HL-60/S4 treated with phorbol 12-myristate 13-acetate at 8.2 ng/mL for 4 days and 3 days (cell line): ENCODE results near the gene DHH.

ENCODE experiments used
- in situ Hi-C: fragments of 300-500 bp; cut with MboI; formaldehyde crosslinking; loops from 2 replicates; pipeline ENCODE4 v1.15.0; 2022; ENCODE audit warnings: low sequenced_read_pairs

Gene DHH

DNA sequence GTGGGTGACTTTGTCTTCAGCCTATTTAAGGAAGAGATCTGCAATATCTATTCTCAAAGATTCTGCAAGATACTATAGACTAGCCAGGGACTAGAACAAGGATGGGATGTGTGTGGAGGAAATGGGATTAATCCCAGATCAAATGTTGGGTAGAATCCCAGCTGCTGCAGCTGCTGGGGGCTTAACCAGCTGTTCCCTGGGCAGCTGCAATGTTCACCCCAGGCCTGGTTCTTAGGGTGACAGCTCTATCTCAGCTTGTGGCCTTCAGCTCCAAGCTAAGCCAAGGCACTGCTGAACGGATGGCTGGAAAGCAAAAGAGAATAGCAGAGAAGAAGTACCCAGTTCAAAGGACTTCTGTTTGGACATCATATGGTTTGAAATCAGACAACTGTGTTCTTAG, 14.8 kb downstream of the DHH start:
- in situ Hi-C loops, result no loop called here

DNA sequence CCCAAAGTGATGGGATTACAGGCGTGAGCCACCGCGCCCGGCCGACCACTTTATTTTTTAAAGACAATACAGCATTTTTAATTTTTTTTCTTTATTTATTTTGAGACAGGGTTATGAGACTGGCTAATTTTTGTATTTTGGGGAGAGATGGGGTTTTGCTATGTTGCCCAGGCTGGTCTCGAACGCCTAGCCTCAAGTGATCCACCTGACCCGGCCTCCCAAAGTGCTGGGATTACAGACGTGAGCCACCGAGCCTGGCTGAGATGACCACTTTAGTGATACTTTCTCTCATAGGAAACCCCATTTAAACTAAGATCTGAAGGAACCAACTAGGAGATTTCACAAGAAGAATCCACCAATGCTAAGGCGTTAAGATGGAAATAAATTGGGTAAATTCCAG, 23.6 kb downstream of the DHH start:
- in situ Hi-C loops, result loop anchor here (25.0 kb wide), 1 partner anchor 166 kb away; no protein-coding TSS in a partner anchor

DNA sequence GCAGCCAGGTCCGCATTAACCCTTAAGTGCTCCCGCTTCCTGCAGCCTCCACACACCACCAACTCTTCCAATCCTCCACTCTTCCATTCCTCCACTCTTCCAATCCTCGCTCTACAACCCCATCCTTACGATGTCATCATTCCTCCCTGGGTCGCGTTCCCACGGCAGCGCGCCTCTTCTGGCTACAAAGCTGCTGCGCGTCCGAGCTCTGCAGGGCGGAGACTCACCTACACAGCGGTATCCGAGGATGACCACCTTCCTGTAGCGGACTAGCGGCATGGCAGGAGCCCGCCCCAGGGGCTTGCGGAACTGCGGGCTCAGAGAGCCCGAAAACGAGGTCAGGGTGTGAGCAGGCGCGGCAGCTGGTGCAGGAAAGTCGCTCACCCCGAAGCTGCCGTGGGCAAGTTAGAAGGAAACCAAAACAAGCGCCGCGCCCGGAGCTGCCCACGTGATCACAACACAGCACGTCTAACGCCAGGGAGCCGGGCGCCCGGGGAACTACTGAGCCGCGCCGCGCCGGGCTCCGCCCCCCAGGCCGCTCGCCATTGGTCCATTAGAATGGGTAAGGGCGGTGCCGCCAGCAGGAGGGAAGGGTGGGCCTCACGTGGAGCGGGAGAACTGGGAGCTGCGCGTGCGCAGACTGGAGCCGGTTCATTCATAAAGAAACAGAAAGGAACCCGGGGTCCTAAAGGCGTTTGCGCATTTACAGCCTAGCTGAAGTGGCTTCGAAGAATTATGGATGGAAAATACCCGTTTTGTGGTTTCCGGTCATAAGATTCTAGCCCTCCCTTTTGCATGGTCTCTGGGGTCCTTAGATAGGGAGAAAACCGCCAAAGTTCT, 24.9 kb downstream of the DHH start, which contains the start of gene RHEBL1:
TSS of gene RHEBL1 (minus strand) at position 473 of the 840 bp plus-strand sequence. CDS start at position 279, 194 bp downstream.
- in situ Hi-C loops, result loop anchor here (25.0 kb wide), 1 partner anchor 168 kb away; no protein-coding TSS in a partner anchor

DNA sequence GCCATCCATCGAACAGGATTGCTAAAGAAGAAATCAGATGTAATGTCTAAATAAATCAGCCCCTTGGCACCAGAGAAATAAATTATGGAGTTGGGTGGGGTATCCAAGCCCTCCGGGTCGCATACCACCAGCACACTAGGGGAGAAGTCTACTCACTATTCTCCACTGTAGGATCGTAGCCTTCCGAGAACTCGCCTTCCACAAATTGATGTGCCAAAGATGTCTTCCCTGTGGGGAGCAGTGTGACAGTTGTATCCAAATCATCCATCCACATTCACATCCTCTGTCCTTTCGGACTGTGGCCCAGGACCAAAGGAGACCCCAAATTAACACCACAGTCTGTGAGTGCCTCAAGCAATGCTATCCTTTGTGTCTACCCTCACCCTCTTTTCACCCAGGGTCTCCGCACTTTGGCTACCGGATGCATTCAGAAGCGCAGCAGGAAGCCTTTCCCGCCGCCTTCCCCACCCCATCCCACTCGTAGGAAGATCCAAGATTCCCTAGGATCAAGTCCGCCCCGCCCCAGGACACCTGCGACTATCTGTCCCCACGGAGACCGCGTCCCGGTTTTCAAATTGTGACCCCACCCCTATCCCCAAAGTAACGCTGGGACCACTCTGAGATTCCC, 25.6 kb downstream of the DHH start:
- in situ Hi-C loops, result loop anchor here (25.0 kb wide), 1 partner anchor 168 kb away; no protein-coding TSS in a partner anchor

DNA sequence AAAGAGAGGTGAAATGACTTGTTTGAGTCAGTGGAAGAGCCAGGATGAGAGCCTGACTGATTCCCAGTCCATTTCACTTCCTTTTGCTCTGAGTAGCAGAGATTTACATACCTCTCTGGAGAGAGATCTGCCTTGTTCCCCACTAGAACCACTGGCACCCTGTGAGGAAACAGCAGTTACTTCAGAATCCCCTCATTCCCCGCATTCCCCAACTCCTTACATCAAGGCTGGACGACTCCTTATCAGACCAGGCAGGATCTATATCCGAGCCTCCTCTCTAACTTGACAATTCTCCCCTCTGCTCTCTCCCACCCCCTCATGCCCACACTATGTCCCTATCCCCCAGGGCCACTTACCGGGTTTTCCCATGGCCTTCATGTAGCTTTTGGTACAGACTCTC, 28.5 kb downstream of the DHH start:
- in situ Hi-C loops, result loop anchor here (25.0 kb wide), 1 partner anchor 171 kb away; no protein-coding TSS in a partner anchor

DNA sequence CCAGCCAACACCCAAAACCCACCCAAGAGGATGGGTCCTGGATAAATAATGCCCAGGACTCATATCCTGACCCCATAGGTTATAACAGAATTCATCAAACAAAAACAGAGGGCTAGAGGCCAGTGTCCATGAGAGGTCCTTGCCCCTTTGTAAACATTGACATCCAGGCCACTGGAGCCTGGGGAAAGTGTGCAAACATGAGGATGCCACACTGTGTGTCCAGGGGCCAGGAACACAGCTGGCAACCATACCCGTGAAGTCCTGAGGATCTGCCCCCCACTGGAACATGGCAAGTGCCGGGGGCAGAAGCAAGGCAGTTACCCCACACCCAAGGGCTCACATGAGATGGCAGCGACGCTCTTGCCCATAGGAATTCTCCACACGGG, 29.8 kb downstream of the DHH start:
- in situ Hi-C loops, result loop anchor here (25.0 kb wide), 1 partner anchor 173 kb away; no protein-coding TSS in a partner anchor

DNA sequence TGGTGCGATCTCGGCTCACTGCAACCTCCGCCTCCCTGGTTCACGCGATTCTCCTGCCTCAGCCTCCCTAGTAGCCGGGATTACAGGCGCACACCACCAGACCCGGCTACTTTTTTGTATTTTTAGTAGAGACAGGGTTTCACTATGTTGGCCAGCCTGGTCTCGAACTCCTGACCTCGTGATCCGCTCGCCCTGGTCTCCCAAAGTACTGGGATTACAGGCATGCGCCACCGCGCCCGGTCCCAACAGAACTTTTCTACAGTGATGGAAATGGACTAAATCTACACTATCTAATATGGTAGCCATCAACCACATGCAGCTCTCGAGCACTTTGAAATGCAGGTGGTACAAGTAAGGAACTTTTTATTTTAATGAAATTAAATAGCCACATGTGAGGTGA, 32.7 kb downstream of the DHH start:
- in situ Hi-C loops, result loop anchor here (25.0 kb wide), 1 partner anchor 175 kb away; no protein-coding TSS in a partner anchor

DNA sequence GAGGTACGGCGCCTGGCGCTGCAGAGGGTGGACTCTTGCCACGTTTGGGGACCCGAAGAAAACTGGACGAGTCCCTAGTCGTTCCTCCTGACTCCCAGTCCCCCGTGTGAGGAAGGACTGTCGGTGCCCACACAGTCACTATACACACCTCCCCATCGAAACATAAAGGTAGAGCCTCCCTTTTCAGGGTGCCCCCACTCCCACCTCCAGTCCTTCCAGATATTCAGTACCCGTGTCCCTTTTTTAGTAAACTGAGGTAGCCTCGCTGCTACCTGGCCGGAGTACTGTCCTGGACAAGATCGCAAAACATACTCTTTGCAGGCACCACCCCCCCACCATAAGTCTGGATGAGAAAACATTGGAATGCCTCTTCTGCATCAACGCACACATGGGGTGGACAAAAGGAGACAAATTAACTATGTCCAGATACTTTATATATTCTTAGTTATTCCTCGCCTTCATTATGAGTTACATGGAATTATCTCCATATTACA, 33.4 kb downstream of the DHH start:
- in situ Hi-C loops, result loop anchor here (25.0 kb wide), 1 partner anchor 176 kb away; no protein-coding TSS in a partner anchor

DNA sequence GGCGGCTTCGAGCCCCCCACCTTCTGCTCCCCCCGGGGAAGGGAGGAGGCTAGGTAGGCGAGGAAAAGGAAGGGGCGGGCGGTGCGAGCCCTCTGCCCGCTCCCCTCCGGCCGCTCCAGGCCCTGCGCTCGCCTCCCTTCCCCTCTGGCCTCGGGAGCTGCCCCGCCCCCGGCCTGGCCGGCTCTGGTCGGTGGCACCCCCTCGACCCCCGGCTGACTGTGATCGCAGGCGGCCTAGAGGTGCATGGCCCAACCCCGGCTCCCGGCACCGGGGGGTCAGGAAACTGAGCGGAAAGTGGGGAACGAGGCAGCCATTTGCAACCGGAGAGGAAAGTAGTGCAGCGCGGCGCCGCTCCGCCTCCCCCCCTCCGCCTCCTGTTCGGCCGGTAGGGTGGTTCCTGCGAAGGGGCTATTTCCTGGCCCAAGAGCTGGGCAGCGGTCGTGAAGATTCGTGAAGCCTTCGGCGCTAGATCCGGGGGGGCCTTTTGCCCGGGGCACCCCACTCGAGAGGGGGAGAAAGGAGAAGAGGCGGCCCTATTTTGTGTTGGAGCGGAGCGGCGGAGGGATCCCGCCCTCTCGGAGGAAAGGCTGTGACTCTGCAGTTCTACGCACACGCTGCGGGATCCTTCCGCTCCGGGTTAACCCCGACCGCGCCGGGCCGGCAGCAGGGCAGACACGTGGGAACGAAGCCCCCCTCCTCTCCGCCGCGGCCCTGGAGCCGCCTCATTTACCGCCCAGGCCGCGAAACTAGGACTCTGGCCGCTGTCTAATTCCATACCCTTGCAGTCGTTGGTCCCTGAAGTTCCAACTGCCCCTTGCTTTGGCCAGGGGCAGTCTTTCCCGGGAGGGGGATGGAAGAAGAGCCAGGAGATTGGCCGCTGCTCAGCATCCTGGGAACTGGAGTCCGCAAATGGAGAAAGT, 34.1 kb downstream of the DHH start, which contains the start of gene KMT2D:
TSS of gene KMT2D (minus strand) at position 558 of the 920 bp plus-strand sequence. CDS start 5,470 bp downstream, outside the sequence.
- in situ Hi-C loops, result loop anchor here (25.0 kb wide), 1 partner anchor 177 kb away; no protein-coding TSS in a partner anchor

DNA sequence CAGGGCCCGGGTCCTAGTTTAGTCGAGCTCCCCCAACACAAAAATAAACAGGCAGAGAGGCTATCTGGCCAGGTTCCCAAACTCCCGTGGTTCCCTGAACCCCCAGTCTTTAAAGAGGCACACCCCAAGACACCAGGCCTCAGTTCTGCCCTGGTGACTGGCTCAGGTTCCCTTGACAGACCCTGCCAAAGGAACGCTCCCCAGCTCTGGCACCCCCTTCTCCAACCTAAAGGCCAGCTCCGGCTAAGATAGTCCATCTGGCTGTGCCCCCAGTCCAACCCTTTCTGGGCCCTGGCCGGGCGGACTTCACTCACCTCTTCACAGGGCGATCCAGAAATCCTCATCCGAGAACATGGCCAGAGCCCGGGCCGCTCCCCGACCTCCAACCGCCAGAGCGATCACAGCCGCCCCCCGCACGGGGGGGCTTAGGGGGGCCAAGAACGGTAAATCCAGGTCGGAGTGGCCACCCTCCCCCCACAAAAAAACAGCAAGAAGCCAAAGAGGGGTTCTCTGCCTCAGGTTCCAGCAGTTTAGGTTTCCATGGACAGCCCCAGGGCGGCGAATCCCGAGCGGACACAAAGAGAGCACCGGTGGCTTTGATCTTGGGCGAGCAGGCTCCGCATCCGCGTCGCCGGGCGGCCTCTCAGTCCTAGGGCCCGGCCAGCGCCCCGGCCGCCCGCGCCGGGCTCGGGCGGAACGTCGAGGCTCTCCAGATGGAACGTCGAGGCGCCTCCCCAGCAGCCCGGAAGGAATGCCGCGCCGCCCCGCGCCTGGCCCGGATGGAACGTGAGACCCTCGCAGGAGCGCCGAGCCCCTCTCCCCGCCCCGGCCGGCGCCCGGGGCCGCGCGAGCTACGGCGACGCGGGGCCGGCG, 35.1 kb downstream of the DHH start:
- in situ Hi-C loops, result loop anchor here (25.0 kb wide), 1 partner anchor 178 kb away; no protein-coding TSS in a partner anchor

DNA sequence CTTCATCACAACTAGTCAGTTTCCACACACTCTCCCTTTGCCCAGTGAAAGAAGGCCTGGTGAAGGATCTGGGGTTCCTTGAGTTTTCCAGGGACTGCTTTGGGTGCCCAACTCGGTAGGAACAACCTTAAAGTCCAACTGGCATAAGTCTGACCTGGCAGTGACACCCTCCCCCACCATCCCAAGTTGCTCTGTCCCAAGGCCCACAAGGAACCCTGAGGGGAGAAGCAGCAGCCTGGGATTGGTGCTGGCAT, 35.6 kb downstream of the DHH start:
- in situ Hi-C loops, result loop anchor here (25.0 kb wide), 1 partner anchor 178 kb away; no protein-coding TSS in a partner anchor

DNA sequence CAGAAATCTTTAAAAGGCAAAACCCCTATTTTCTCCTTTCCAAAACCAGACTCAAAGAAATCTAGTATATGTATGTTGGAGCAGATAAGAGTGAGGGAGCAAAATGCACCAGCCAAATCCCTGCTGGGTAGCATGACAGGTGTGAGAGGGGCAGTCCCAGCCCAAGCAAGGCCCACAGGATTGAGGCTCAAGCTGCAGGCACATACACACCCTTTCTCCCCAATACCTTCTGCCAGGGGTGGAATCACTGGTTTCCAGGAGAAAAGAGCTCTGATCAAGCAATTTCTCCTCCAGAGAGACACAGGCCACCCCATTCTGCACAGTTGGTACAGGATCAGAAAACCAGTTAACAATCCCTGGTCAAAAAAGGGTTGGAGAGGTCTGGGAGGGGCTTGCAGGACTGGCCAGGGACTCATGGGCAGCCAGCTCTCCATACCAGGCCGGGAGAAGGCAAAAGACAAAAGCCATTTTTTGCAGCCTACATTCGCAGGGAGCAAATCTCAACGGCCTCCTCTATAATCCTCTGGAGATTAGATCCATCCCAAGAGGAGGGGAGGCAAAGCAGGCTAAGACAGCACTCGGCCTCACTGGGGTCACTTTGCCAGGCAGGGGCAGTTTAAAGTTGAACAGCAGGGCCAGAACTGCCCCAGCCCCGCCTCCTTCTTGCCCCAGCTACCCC, 36.1 kb downstream of the DHH start:
- in situ Hi-C loops, result loop anchor here (25.0 kb wide), 1 partner anchor 179 kb away; no protein-coding TSS in a partner anchor

DNA sequence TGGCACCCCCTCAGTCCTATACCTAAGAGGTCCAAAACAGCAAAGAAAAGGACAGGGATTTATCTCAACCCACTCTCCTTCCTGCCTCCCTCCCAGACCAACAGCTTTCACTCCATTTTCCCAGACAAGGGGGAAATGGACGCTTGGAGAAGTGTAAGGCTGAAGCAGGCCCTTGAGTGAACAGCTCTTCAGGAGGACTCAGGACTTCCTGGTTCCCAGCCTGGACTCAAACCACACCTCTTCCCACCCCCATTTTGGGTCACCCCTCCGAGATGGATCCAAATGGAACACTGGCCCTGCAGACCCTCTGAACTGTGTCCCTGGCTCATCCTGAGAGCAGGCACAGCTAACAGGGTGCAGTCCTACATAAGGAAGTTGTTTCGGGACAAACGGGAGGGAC, 36.7 kb downstream of the DHH start:
- in situ Hi-C loops, result loop anchor here (25.0 kb wide), 1 partner anchor 179 kb away; no protein-coding TSS in a partner anchor

DNA sequence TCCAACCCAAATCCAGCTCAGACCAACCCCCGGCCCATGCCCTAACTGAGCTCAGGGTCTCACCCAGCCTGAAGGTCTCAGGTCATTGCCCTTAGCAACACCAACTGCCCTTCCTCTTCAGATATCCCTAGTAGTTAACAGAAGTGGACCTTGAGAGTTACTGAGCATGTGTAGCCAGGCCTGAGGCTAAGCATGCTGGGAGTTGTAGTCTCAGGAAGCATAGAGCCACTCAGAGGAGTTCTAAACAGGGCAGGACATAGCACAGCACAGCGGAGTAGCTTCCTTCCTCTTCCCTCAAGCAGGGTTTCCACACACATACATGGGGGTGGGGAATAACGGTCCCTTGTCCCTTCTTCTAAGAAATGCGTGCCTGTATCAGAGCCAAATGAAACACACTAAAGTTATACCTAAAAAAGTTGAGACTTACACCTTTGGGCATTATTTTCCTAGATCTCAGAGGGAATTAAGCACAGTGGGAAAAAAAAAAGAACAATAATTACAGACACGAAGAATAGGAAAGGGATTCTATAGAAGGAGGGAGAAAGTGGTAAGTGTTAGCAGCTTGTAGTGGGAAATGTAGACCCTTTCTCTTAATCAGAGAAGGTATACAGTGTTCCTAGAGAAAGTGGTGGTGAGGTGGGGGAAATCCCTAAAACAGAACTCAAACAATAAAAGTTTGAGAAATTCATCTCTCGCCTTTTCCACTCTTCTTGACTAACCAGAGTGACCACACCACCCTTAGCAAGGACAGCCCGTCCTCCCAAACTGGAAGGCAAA, 38.4 kb downstream of the DHH start:
- in situ Hi-C loops, result loop anchor here (25.0 kb wide), 1 partner anchor 181 kb away; no protein-coding TSS in a partner anchor

DNA sequence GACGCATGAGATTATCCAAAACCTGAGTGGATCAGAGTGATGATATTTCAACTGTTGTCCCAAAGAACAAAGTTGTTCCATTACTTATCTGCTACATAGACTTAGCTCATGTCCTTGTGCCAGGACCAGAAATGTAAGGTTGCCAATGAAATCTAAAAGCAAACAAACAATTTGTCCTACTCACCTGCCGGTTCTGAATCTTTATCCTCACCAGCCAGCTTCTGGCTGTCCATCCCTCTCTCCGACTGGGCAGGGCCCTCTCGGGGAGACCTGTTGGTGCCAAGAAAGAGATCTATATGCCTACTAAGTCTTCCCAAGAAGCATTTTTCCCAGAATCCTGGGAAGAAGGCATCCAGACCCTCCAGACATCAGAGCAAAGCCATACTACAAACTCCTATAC, 39.5 kb downstream of the DHH start:
- in situ Hi-C loops, result loop anchor here (25.0 kb wide), 1 partner anchor 182 kb away; no protein-coding TSS in a partner anchor

DNA sequence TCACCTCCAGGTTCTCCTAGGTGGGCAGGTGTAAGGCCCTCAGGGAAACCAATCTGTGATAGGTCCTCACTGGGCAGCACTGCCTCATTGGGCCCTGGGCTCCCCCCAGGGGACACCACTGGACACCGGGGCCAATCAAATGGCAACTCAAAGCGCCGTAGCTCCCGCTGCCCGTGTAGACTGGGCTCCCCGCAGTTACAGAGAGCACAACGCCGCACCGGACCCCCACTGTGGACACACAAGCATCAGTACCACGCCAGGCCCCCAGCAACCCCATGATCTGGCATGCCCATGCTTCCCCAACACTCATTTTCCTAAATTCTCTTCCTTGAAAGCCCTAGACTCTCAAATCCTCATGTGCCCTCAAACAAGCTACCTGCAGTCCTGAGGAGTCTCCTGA, 40.1 kb downstream of the DHH start:
- in situ Hi-C loops, result loop anchor here (25.0 kb wide), 1 partner anchor 183 kb away; no protein-coding TSS in a partner anchor

DNA sequence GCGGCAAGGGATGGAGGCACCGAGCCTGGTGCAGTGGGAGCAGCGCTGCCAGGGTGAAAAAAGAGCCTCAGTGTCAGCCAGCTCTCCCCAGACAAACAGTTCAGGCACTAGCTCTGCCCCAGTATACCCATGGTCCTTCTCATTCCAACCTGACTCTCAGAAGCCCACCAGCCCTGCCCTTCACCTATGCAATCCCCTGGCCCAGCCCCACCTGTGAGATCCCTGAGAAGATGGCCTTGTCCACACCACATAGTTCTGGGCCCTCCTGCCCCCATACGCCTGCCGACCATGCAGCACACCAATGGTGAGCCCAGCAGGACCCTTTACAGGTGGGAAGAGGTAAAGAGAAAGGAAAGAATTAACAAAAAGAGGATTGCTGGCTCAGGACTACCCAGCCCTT, 40.5 kb downstream of the DHH start:
- in situ Hi-C loops, result loop anchor here (25.0 kb wide), 1 partner anchor 183 kb away; no protein-coding TSS in a partner anchor
